Measurements from ENCODE around the gene ALKBH4.
"Not testable (repeated sequence)": the region's sequence is repeated elsewhere in the genome, so short reads cannot be mapped to it uniquely, and the experiment has no call there.

Gene ALKBH4

DNA sequence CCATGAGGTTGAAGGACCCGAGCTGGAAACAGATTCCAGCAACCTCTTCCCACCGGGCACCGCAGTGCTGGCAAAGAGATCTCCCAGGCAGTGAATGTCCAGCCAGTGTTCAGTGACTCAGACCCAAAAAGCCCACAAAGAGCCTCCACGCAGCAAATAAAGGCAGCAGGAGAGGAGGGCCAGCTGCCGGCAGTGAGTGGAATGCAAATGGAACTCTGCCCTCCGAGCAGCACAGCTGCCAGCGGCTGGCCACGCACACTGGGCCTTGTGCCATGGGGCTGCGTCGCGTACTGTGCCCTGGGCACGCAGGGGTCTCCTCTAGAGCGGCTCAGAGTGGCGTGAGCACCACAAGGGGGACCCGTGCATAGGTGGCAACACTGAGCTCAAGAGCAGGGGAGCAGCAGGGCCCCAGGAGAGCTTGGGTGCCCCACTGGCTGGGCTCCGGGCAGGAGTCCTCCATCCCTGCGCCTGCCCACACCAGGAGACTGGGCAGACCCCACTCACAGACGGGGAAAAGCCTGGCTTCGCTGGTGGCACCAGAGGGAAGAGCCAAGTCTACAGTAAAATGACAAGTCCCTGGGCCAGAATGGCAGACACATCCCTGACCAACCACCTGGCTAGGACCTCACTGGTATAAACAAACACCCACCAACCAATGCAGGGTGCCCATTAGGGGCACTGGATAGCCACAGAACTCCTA lies 10.2 kb upstream of the ALKBH4 start:
- DNase-seq, result not testable (repeated sequence)

- not testable (repeated sequence) for DNase-seq
These were observed 9.5 kb upstream of the ALKBH4 start for GRCh38 chr7:102474116-102474515.

- no peak for DNase-seq
These were observed 8.8 kb upstream of the ALKBH4 start for GRCh38 chr7:102473271-102473991.

GRCh38 chr7:102472126-102473041 lies 7.7 kb upstream of the ALKBH4 start:
- DNase-seq, result no peak

DNA sequence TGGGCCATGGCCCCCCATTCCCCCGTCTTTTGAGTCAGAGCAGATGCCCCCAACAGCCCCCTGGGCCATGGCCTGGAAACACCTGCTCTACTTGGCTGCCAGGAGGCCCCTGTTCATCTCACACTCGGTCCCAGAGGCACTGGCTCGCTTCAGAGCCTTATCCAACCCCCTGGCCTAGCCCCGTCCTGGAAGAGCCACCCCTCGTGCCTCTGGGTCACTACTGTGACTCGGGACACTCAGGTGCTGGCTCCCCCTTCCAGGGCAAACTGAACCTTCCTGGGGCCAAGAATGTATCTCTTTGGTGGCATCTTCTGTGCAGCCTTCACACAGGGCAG lies 7.1 kb upstream of the ALKBH4 start:
- DNase-seq, result no peak

DNA sequence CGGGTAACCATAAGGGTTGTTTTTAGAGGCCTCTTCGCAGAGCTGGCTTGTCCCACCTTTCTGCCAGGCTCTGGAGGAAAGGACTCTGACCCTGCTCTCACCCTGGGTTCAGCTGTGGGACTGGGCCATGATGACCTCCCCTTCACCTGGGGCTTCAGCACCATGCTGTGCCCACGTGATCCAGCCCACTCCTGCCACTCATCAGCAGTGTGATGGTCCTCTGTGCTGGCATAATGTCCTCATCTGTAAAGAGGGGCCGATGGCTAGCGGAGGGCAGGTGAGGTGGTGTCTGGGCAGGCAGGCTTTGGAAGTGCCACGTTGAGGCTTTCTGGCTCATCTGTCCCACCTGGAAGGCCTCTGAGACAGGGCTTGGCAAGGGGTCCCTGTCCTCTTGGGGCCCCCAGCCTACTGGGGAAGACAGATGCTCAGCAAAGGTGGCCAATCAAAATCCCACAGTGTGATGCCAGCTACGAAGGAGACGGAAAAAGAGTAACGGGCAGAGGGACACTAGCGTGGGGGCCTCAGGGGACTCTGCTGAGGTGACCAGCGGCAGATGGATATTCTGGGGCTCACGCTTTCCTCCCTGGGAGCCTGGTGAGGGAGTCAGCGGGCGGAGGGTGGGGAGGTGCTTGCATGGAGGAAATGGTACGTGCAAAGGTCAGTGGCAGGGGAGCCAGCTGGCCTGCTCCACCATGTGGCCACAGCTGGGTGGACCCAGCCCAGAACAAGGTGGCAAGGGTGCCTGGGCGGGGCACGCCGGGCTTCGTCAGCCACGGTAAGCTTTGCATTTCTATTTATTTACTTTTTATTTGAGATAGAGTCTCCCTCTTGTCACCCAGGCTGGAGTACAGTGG lies 5.5 kb upstream of the ALKBH4 start:
- no peak for DNase-seq

- DNase-seq, result no peak
These were observed 4.8 kb upstream of the ALKBH4 start for GRCh38 chr7:102469351-102469971.

DNA sequence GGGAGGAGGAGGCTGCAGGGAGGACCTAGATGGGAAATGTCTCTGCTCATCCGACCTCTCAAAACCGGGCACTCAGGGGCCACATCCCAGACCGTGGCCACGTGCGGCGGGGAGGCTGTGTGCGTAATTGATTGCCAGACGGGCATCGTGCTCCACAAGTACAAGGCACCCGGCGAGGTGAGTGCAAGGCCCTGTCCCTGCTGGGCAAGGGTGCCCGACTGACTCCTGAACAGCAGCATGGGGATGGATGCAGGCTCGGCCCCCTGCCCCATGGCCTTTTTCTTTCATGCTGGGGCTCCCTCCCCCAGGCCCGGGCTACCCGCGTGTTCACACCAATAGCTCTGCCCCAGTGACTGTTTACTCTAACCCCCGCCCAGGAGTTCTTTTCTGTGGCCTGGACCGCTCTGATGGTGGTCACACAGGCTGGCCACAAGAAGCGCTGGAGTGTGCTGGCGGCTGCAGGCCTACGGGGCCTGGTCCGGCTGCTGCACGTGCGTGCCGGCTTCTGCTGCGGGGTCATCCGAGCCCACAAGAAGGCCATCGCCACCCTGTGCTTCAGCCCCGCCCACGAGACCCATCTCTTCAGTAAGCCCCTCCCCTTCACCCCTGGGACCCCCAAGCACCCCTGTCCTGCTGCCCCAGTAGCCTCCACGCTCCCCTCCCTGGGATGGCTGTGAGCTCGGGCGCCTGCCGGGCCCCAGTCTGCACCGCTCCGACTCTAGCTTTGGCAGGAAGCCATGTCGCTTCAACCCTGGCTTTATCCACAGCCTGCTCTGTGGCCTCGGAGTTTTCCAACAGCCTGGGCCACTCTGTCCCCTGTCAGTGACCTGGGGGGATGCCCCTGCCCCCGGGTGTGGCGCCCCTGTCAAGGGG lies 4.1 kb upstream of the ALKBH4 start:
- DNase-seq, result no peak

- no peak for DNase-seq
These were observed 3.2 kb upstream of the ALKBH4 start for GRCh38 chr7:102467581-102468477.

- no peak for DNase-seq
These were observed 1.4 kb upstream of the ALKBH4 start for GRCh38 chr7:102466097-102466496.

GRCh38 chr7:102463841-102464576 lies 654 bp downstream of the ALKBH4 start:
- no peak for DNase-seq

GRCh38 chr7:102460467-102460866 lies 4.2 kb downstream of the ALKBH4 start:
- DNase-seq, result no peak

GRCh38 chr7:102459221-102459844 lies 5.3 kb downstream of the ALKBH4 start:
- DNase-seq, result no peak

DNA sequence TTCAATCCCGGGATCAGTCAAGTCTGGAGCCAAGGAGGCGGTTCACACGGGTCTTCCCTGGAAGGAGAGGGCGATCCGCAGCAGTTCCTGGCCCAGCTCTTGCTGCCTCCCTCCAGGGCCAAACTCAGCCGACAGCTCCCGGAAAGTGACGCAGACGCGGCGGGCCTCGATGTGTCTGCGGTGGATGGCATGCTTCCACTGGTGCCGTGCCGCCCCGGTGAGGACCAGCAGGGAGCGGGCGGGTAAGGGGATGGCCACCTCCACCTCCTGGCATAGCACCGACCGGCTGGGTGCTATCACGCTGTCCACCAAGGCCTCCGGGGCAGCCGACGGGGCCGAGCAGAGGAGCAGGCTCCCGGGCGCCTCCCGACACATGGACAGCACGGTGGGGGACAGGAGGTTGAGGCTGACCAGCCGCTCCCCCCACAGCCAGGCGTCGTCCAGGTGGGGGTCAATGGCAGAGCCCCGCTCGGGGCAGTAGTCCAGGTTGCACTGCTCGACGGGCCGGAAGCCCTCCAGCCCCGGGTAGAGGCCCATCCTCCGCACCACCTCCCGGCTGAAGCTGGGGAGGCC lies 7.2 kb downstream of the ALKBH4 start:
- DNase-seq, result no peak

- no peak for DNase-seq
These were observed 8.3 kb downstream of the ALKBH4 start for GRCh38 chr7:102456327-102456726.

DNA sequence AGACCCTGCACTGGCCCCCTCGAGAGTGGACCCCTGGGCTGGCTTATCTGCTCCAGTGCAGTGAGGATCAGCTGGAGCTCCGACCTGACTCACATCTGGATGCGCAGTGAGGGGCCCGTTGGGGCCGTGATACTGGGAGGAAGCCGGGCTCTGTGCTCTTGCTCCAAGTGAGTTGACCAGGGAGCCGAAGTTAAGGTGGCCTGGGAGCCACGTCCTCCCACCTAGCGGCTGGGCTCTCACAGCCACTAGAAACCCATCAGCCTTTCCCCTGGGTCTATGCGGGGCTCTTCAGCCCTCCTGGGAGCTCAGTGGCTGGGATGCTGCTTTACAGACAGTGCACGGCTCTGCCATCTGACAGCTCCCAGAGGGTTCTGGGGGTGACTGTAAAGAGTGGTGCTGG lies 9.1 kb downstream of the ALKBH4 start:
- DNase-seq, result no peak

GRCh38 chr7:102454932-102455331 lies 9.7 kb downstream of the ALKBH4 start:
- DNase-seq, result not testable (repeated sequence)

DNA sequence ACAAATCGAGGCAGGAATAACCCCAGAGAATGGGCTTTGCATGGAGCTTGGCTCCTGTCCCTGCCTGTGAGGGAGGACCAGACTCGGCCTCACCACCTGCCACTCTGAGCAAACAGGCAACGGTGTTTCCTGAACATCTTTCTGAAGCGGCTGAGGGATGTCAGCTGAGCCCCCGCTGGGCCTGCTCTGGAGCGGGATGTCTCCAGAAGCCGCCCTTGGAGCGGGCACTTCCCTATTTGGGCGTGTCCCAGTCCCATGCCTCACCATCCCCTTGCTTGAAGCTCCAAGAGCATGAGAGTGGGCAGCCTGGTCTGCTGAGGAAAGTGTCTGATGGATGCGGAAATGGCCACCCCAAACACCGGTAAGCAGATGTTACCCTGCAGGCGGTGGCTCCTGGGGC lies 10.2 kb downstream of the ALKBH4 start:
- no peak for DNase-seq

All from stimulated activated naive CD4-positive, alpha-beta T cell (primary cell).